ENCODE measurements around the gene CNTNAP2.

The CNTNAP2 gene

DNA sequence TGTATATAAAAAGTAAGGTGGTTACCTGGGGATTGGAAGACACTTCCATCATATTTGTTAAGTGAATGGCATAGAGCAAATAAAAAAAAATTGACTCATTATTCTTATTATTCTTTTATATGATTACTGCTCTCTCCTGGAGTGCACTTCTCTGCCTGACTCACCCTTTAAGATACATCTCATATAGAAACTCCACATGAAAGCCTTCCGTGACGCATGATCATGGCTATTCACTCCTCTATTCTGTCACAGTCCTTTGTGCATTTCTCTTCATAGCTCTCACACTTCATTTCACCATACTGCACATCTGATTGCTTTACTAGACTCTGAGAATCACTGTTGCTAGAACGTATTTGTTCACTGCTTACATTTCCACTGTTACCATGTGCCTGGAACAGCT lies 597.3 kb downstream of the CNTNAP2 start:
- H3K9ac ChIP-seq (ENCODE audit: low read length) = no peak overlapping the region
- H4K20me1 ChIP-seq (ENCODE audit: low read depth, low read length) = no peaks in the 10 kb centered on the region
- H3K9me2 ChIP-seq (replicated peaks; ENCODE audit: insufficient read depth, low read length) = no peaks in the 10 kb centered on the region
- no peaks in the 10 kb centered on the region for H3K36me3 ChIP-seq (ENCODE audit: low read length)
- no peak overlapping the region for H3K4me3 ChIP-seq (ENCODE audit: insufficient read depth, low read length, poor library complexity, severe bottlenecking)
- H3K9me3 ChIP-seq (ENCODE audit: insufficient read depth, low read length) = no peaks in the 10 kb centered on the region
- no peaks in the 10 kb centered on the region for H3K79me2 ChIP-seq (ENCODE audit: insufficient read depth, low read length)
- H2AFZ ChIP-seq (ENCODE audit: low read depth, low read length, severe bottlenecking) = no peak overlapping the region
- no peak overlapping the region for H3K4me2 ChIP-seq (ENCODE audit: low read depth, low read length, poor library complexity, severe bottlenecking)
- TF ChIP-seq CTCF (IDR thresholded peaks at IDR 0.05; ENCODE audit: insufficient read depth, low read length, poor library complexity, severe bottlenecking) = no peak
- TF ChIP-seq EZH2phosphoT487 (conservative IDR thresholded peaks at IDR 0.05; ENCODE audit: low read length) = no peak
- H3F3A ChIP-seq (ENCODE audit: insufficient read depth) = no peaks in the 10 kb centered on the region
- no peaks in the 10 kb centered on the region for H3K27me3 ChIP-seq (ENCODE audit: low read length)
- no peak overlapping the region for H3K27ac ChIP-seq (ENCODE audit: low read depth, low read length)

- H3K9me2 ChIP-seq (replicated peaks; ENCODE audit: insufficient read depth, low read length) = no peaks in the 10 kb centered on the region
- no peaks in the 10 kb centered on the region for H3K9me3 ChIP-seq (ENCODE audit: insufficient read depth, low read length)
- no peaks in the 10 kb centered on the region for H3K36me3 ChIP-seq (ENCODE audit: low read length)
- TF ChIP-seq EZH2phosphoT487 (conservative IDR thresholded peaks at IDR 0.05; ENCODE audit: low read length) = no peak
- no peak for TF ChIP-seq CTCF (IDR thresholded peaks at IDR 0.05; ENCODE audit: insufficient read depth, low read length, poor library complexity, severe bottlenecking)
- no peaks in the 10 kb centered on the region for H3K79me2 ChIP-seq (ENCODE audit: insufficient read depth, low read length)
- H3K4me2 ChIP-seq (ENCODE audit: low read depth, low read length, poor library complexity, severe bottlenecking) = no peak overlapping the region
- H3K9ac ChIP-seq (ENCODE audit: low read length) = no peak overlapping the region
- H3K4me3 ChIP-seq (ENCODE audit: insufficient read depth, low read length, poor library complexity, severe bottlenecking) = no peak overlapping the region
- no peak overlapping the region for H3K27ac ChIP-seq (ENCODE audit: low read depth, low read length)
- no peaks in the 10 kb centered on the region for H3K27me3 ChIP-seq (ENCODE audit: low read length)
- no peaks in the 10 kb centered on the region for H4K20me1 ChIP-seq (ENCODE audit: low read depth, low read length)
- no peaks in the 10 kb centered on the region for H3F3A ChIP-seq (ENCODE audit: insufficient read depth)
- H2AFZ ChIP-seq (ENCODE audit: low read depth, low read length, severe bottlenecking) = no peak overlapping the region
Measured at GRCh38 chr7:146720195-146720594, 603.6 kb downstream of the CNTNAP2 start.

DNA sequence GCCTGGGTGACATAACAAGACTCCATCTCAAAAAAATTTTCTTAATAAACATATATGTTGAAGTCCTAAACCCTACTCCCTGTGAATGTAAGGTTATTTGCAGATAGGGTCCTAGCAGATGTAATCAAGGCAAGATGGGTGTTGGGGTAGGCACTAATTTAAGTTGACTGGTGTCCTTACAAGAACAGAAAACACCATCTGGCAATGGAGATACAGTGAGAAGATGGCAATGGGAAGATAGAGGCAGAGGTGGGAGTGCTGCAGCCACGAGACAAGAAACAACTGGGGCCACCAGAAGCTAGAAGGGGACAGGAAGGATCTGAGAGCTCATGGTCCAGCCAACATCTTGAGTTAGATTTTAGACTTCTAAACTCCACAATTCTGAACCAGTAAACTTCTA lies 606.4 kb downstream of the CNTNAP2 start:
- Histone ChIP-seq H3K4me3 (ENCODE audit: insufficient read depth, low read length, poor library complexity, severe bottlenecking) (no peak overlapping the region), H4K20me1 (ENCODE audit: low read depth, low read length) (no peaks in the 10 kb centered on the region), H3K79me2 (ENCODE audit: insufficient read depth, low read length) (no peaks in the 10 kb centered on the region), H3K9me2 (replicated peaks; ENCODE audit: insufficient read depth, low read length) (no peaks in the 10 kb centered on the region), H3K27me3 (ENCODE audit: low read length) (no peaks in the 10 kb centered on the region), H3F3A (ENCODE audit: insufficient read depth) (no peaks in the 10 kb centered on the region), H2AFZ (ENCODE audit: low read depth, low read length, severe bottlenecking) (no peak overlapping the region), H3K9ac (ENCODE audit: low read length) (no peak overlapping the region), H3K4me2 (ENCODE audit: low read depth, low read length, poor library complexity, severe bottlenecking) (no peak overlapping the region), H3K36me3 (ENCODE audit: low read length) (no peaks in the 10 kb centered on the region), H3K27ac (ENCODE audit: low read depth, low read length) (no peak overlapping the region), H3K9me3 (ENCODE audit: insufficient read depth, low read length) (no peaks in the 10 kb centered on the region)
- TF ChIP-seq EZH2phosphoT487 (conservative IDR thresholded peaks at IDR 0.05; ENCODE audit: low read length) (no peak), CTCF (IDR thresholded peaks at IDR 0.05; ENCODE audit: insufficient read depth, low read length, poor library complexity, severe bottlenecking) (no peak)

DNA sequence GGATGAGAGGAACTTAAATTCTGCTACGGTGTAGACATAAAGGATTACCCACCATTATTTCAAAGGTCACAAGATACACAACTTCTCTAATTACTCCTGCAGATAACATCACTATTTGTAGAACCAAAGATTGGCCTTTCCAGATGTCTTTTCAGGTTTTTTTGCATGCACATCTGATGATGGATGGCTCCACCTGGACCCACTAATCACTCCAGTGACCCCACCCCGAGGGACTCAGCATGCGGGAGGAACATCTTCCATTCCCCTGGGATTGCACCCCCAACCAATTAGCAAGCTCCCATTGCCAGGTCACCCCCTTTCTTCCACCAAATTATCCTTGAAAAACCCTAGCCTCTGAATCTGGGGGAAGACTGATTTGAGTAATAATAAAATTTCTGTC lies 608.9 kb downstream of the CNTNAP2 start:
- Histone ChIP-seq H3K27ac (ENCODE audit: low read depth, low read length) (no peak overlapping the region), H3K9me2 (replicated peaks; ENCODE audit: insufficient read depth, low read length) (no peaks in the 10 kb centered on the region), H3F3A (ENCODE audit: insufficient read depth) (no peaks in the 10 kb centered on the region), H3K9me3 (ENCODE audit: insufficient read depth, low read length) (no peaks in the 10 kb centered on the region), H3K9ac (ENCODE audit: low read length) (no peak overlapping the region), H3K79me2 (ENCODE audit: insufficient read depth, low read length) (no peaks in the 10 kb centered on the region), H3K27me3 (ENCODE audit: low read length) (no peaks in the 10 kb centered on the region), H3K4me2 (ENCODE audit: low read depth, low read length, poor library complexity, severe bottlenecking) (no peak overlapping the region), H3K4me3 (ENCODE audit: insufficient read depth, low read length, poor library complexity, severe bottlenecking) (no peak overlapping the region), H4K20me1 (ENCODE audit: low read depth, low read length) (no peaks in the 10 kb centered on the region), H3K36me3 (ENCODE audit: low read length) (no peaks in the 10 kb centered on the region), H2AFZ (ENCODE audit: low read depth, low read length, severe bottlenecking) (no peak overlapping the region)
- TF ChIP-seq EZH2phosphoT487 (conservative IDR thresholded peaks at IDR 0.05; ENCODE audit: low read length) (no peak), CTCF (IDR thresholded peaks at IDR 0.05; ENCODE audit: insufficient read depth, low read length, poor library complexity, severe bottlenecking) (no peak)
